Parathyroid adenoma (tissue), 2 donors: Measurements from ENCODE around the gene MYDGF.

Experiments used
- H2AFZ ChIP-seq: fragments of 300-600 bp; sonication (generic); one replicate; pipeline ENCODE4 v1.7.0; 2017; ENCODE audit warnings: antibody characterized with exemption, mild to moderate bottlenecking
- H3K27ac ChIP-seq: fragments of 300-600 bp; sonication (generic); one replicate; pipeline ENCODE4 v1.7.0; 2017
- H3K27me3 ChIP-seq: fragments of 300-600 bp; sonication (generic); one replicate; pipeline ENCODE4 v1.7.0; 2017; ENCODE audit warnings: low read length; ENCODE audit not compliant: control insufficient read depth, insufficient read depth
- H3K36me3 ChIP-seq: fragments of 300-600 bp; sonication (generic); one replicate; pipeline ENCODE4 v1.7.0; 2017; ENCODE audit warnings: low read length; ENCODE audit not compliant: control insufficient read depth, insufficient read depth
- H3K4me1 ChIP-seq: fragments of 300-600 bp; sonication (generic); one replicate; pipeline ENCODE4 v1.7.0; 2017; ENCODE audit warnings: control low read depth
- H3K4me2 ChIP-seq: fragments of 300-600 bp; sonication (generic); one replicate; pipeline ENCODE4 v1.7.0; 2017; ENCODE audit warnings: low read length
- H3K4me3 ChIP-seq: fragments of 300-600 bp; sonication (generic); one replicate; pipeline ENCODE4 v1.7.0; 2017; ENCODE audit warnings: low read depth, low read length
- H3K79me2 ChIP-seq: fragments of 300-600 bp; sonication (generic); one replicate; pipeline ENCODE4 v1.7.0; 2017; ENCODE audit warnings: control low read depth
- H3K9ac ChIP-seq: fragments of 300-600 bp; sonication (generic); one replicate; pipeline ENCODE4 v1.7.0; 2017; ENCODE audit warnings: mild to moderate bottlenecking
- H3K9me3 ChIP-seq: fragments of 300-600 bp; sonication (generic); one replicate; pipeline ENCODE4 v1.7.0; 2017; ENCODE audit warnings: low read length; ENCODE audit not compliant: control insufficient read depth
- CTCF ChIP-seq: fragments of 300-600 bp; sonication (generic); IDR thresholded peaks from one replicate; pipeline ENCODE4 v1.7.0; 2017; ENCODE audit warnings: antibody characterized with exemption, mild to moderate bottlenecking
- donor health status: primary hyperparathyroidism.

MYDGF gene

GRCh38 chr19:4620675-4621074 lies 49.5 kb downstream of the MYDGF start:
- no peak overlapping the region for H2AFZ ChIP-seq
- H3K27me3 ChIP-seq = no peaks in the 10 kb centered on the region
- H3K4me1 ChIP-seq = no peaks in the 10 kb centered on the region
- no peak overlapping the region for H3K4me3 ChIP-seq
- H3K79me2 ChIP-seq = no peaks in the 10 kb centered on the region
- TF ChIP-seq CTCF = no peak
- H3K9me3 ChIP-seq = no peaks in the 10 kb centered on the region
- H3K27ac ChIP-seq = no peak overlapping the region
- no peaks in the 10 kb centered on the region for H3K36me3 ChIP-seq
- no peak overlapping the region for H3K4me2 ChIP-seq
- H3K9ac ChIP-seq = no peak overlapping the region

GRCh38 chr19:4619668-4620294 lies 50.4 kb downstream of the MYDGF start:
- Histone ChIP-seq H3K4me3 (no peak overlapping the region), H3K79me2 (no peaks in the 10 kb centered on the region), H3K27ac (no peak overlapping the region), H3K4me2 (no peak overlapping the region), H3K9ac (no peak overlapping the region), H3K36me3 (no peaks in the 10 kb centered on the region), H2AFZ (no peak overlapping the region), H3K4me1 (no peaks in the 10 kb centered on the region), H3K27me3 (no peaks in the 10 kb centered on the region), H3K9me3 (no peaks in the 10 kb centered on the region)
- TF ChIP-seq CTCF = no peak

- no peaks in the 10 kb centered on the region for H3K4me1 ChIP-seq
- H3K36me3 ChIP-seq = no peaks in the 10 kb centered on the region
- no peaks in the 10 kb centered on the region for H3K9me3 ChIP-seq
Observed at GRCh38 chr19:4618019-4618418, 52.1 kb downstream of the MYDGF start.

GRCh38 chr19:4613254-4613751 lies 56.8 kb downstream of the MYDGF start:
- no peak overlapping the region for H2AFZ ChIP-seq
- H3K9me3 ChIP-seq = no peaks in the 10 kb centered on the region
- no peaks in the 10 kb centered on the region for H3K36me3 ChIP-seq
- H3K4me1 ChIP-seq = no peaks in the 10 kb centered on the region
- H3K27ac ChIP-seq = no peak overlapping the region
- no peak for TF ChIP-seq CTCF
- no peaks in the 10 kb centered on the region for H3K79me2 ChIP-seq
- no peaks in the 10 kb centered on the region for H3K27me3 ChIP-seq
- H3K4me3 ChIP-seq = no peak overlapping the region
- H3K4me2 ChIP-seq = no peak overlapping the region
- H3K9ac ChIP-seq = no peak overlapping the region

More at GRCh38 chr19:4618019-4618418, 52.1 kb downstream of the MYDGF start:
- Histone ChIP-seq H3K27me3 (no peaks in the 10 kb centered on the region), H3K4me3 (no peak overlapping the region), H3K4me2 (no peak overlapping the region), H2AFZ (no peak overlapping the region), H3K9ac (no peak overlapping the region), H3K27ac (no peak overlapping the region), H3K79me2 (no peaks in the 10 kb centered on the region)
- TF ChIP-seq CTCF = no peak
